Progenitor cell of endocrine pancreas (in vitro differentiated cells): Measurements from ENCODE around the gene S100A8. TPM values are rescaled to one million over a fixed set of nuclear protein-coding genes. Genes with fewer than 3 reads are reported as not detected.
"Not testable (repeated sequence)": the region's sequence is repeated elsewhere in the genome, so short reads cannot be mapped to it uniquely, and the experiment has no call there.

Experiments used
- DNase-seq: peaks from one replicate; pipeline ENCODE4 v3.0.0; 2021; ENCODE audit warnings: low spot score; ENCODE audit not compliant: unreplicated experiment
- H3K27ac Mint-ChIP-seq: 2 replicates; pipeline ENCODE4 v1.8.0; 2021; ENCODE audit warnings: mild to moderate bottlenecking, moderate library complexity, mixed read lengths
- H3K27me3 Mint-ChIP-seq: 2 replicates; pipeline ENCODE4 v1.8.0; 2021; ENCODE audit warnings: mixed read lengths
- H3K36me3 Mint-ChIP-seq: 2 replicates; pipeline ENCODE4 v1.8.0; 2022; ENCODE audit warnings: mixed read lengths; ENCODE audit not compliant: insufficient read depth
- H3K4me1 Mint-ChIP-seq: 2 replicates; pipeline ENCODE4 v1.8.0; 2021; ENCODE audit warnings: low read depth, mixed read lengths
- H3K4me3 Mint-ChIP-seq: 2 replicates; pipeline ENCODE4 v1.8.0; 2021; ENCODE audit warnings: low read depth, mild to moderate bottlenecking, moderate library complexity, mixed read lengths
- H3K9me3 Mint-ChIP-seq: 2 replicates; pipeline ENCODE4 v1.8.0; 2021; ENCODE audit warnings: low read depth, mixed read lengths
- CTCF ChIP-seq: fragments of 200-600 bp; sonication (generic); IDR thresholded peaks from one replicate; pipeline ENCODE4 v1.5.0; 2021; ENCODE audit warnings: antibody characterized with exemption, mild to moderate bottlenecking; ENCODE audit not compliant: unreplicated experiment
- total RNA-seq: library from RNA; stranded (reverse); gene quantifications from 2 replicates; pipeline ENCODE4 v1.2.1, GENCODE V29; 2021

The S100A8 gene
- total RNA-seq, 1 donor from 2014 or later, result not detected

DNA sequence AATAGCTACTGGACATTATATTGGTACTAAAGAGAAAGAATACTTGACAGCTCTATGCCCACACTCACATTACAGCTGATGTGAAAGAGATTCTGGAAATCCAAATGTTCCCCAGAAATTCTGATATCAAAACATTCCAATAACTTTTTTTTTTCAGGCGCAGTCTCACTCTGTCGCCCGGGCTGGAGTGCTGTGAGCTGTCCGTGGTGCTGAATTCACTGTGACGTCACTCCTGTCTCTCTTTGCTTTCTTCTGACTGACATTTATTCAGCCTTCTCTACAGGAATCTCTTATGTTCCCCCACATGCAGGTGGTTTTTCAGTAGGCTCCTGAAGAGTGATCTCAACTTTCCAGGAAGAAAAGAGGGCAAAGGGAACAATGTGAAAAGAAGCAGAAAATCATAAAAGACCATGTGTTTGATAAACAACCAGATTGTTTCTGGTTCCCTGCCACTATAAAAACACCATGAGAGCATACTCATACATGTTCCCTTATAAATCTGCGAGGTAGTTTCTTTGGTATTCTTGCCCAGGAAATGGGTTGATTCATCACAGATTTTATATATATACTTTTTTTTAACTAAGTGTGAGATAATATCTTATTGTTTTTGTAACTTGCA lies 31.7 kb upstream of the S100A8 start:
- no peak for TF ChIP-seq CTCF
- H3K27me3 Mint-ChIP-seq, result peaks cover 41% of the 10 kb centered on the region
- no peak overlapping the region for H3K4me3 Mint-ChIP-seq
- peak; percentile 75 for DNase-seq
- no peaks in the 10 kb centered on the region for H3K4me1 Mint-ChIP-seq
- H3K27ac Mint-ChIP-seq, result peak overlapping the region; percentile 29
- H3K9me3 Mint-ChIP-seq, result no peaks in the 10 kb centered on the region
- no peaks in the 10 kb centered on the region for H3K36me3 Mint-ChIP-seq

DNA sequence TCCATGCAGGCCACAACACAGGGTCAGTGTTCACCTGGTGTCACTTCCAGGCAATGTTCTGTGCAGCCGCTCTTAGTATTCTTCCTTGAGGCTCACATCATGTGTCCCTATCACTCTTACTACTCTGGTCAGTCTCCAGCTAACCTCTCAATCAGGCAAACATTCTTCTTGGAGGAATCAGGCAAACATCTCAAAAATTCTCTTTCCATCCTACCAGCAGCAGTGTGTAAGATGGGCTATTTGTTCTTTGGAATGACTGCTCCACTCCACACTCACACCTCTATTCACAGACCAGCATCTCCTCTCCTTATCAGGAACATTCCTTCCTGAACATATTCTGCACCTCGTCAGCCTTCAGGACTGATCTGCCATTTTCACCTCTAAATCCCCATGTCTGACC lies 29.4 kb upstream of the S100A8 start:
- Mint-ChIP-seq H3K4me1 (no peaks in the 10 kb centered on the region), H3K4me3 (no peak overlapping the region), H3K36me3 (no peaks in the 10 kb centered on the region), H3K27ac (no peak overlapping the region), H3K27me3 (peaks cover 31% of the 10 kb centered on the region), H3K9me3 (no peaks in the 10 kb centered on the region)
- TF ChIP-seq CTCF, result no peak
- no peak for DNase-seq

- H3K4me1 Mint-ChIP-seq, DNase-seq, H3K36me3 Mint-ChIP-seq, H3K9me3 Mint-ChIP-seq, H3K27ac Mint-ChIP-seq, H3K4me3 Mint-ChIP-seq: not testable (repeated sequence)
- peaks cover 24% of the 10 kb centered on the region for H3K27me3 Mint-ChIP-seq
Measured at GRCh38 chr1:153419436-153419793, 28.5 kb upstream of the S100A8 start.

DNA sequence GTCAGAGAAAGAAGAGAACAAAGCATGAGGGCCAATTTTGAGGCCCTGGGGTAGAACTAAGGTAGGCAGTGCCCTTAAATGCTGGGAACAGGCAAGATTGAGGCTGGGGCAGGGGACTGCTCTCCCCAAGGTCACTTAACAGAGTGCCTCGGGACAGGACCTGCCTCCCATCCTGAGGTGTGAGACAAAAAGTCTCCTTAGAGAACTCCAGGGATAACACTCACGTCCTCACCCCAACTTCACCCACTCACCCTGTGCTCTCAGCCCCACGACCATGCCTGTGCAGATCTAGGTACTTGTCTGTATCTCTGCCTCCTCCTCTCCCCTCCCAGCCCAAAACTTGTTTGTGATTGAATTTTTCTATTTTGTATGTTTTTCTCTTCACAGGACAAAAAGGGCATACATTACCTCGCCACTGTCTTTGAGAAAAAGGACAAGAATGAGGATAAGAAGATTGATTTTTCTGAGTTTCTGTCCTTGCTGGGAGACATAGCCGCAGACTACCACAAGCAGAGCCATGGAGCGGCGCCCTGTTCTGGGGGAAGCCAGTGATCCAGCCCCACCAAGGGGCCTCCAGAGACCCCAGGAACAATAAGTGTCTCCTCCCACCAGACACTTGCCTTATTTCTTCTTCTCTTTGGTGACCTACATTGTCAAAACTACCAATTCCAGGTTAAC lies 28.0 kb upstream of the S100A8 start:
- H3K9me3 Mint-ChIP-seq, H3K27ac Mint-ChIP-seq, DNase-seq, H3K4me3 Mint-ChIP-seq, H3K4me1 Mint-ChIP-seq, H3K36me3 Mint-ChIP-seq: not testable (repeated sequence)
- H3K27me3 Mint-ChIP-seq, result peaks cover 22% of the 10 kb centered on the region

GRCh38 chr1:153417136-153417888 lies 26.4 kb upstream of the S100A8 start:
- no peak overlapping the region for H3K27ac Mint-ChIP-seq
- no peaks in the 10 kb centered on the region for H3K36me3 Mint-ChIP-seq
- peaks cover 8% of the 10 kb centered on the region for H3K9me3 Mint-ChIP-seq
- no peak overlapping the region for H3K4me3 Mint-ChIP-seq
- DNase-seq, result no peak
- H3K4me1 Mint-ChIP-seq, result no peaks in the 10 kb centered on the region
- TF ChIP-seq CTCF, result no peak
- H3K27me3 Mint-ChIP-seq, result peaks cover 22% of the 10 kb centered on the region

- H3K4me1 Mint-ChIP-seq, result no peaks in the 10 kb centered on the region
- peaks cover 12% of the 10 kb centered on the region for H3K9me3 Mint-ChIP-seq
- peaks cover 20% of the 10 kb centered on the region for H3K27me3 Mint-ChIP-seq
- TF ChIP-seq CTCF, result no peak
- H3K36me3 Mint-ChIP-seq, result no peaks in the 10 kb centered on the region
- no peak within 1 kb of the TSS for H3K4me3 Mint-ChIP-seq
- no peak for DNase-seq
- no peak within 1 kb of the TSS for H3K27ac Mint-ChIP-seq
Measured at GRCh38 chr1:153415850-153416570, 25.1 kb upstream of the S100A8 start, which contains the start of gene S100A7A. TSS of gene S100A7A (plus strand) at chr1:153416520. CDS start at chr1:153418083, 1,563 bp downstream.

DNA sequence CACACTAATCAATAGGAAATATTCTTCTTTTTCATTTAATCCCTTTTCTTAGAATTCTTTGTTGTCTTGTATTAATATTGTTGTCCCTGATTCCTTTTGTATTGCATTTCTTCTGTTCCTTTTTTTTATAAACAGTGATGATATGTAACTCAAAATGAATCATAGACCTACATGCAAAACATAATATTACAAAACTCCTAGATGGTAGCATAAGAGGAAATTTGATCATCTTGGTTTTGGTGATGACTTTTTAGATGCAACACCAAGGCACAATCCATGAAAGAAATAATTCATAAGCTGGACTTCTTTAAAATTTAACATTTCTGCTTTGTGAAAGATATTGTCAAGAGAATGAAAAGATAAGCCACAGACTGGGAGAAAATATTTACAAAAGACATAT lies 23.1 kb upstream of the S100A8 start:
- H3K36me3 Mint-ChIP-seq, H3K27ac Mint-ChIP-seq, DNase-seq, H3K4me1 Mint-ChIP-seq, H3K4me3 Mint-ChIP-seq: not testable (repeated sequence)
- peaks cover 14% of the 10 kb centered on the region for H3K27me3 Mint-ChIP-seq
- H3K9me3 Mint-ChIP-seq, result peaks cover 12% of the 10 kb centered on the region

- not testable (repeated sequence) for H3K4me3 Mint-ChIP-seq, DNase-seq, H3K4me1 Mint-ChIP-seq, H3K27ac Mint-ChIP-seq, H3K9me3 Mint-ChIP-seq, H3K36me3 Mint-ChIP-seq
- peaks cover 25% of the 10 kb centered on the region for H3K27me3 Mint-ChIP-seq
Measured at GRCh38 chr1:153407274-153407673, 16.4 kb upstream of the S100A8 start.
